Fibroblast of lung (primary cell): Measurements from ENCODE around the gene BCO2. TPM values are rescaled to one million over a fixed set of nuclear protein-coding genes. Genes with fewer than 3 reads are reported as not detected.

Experiments used
- DNase-seq, 2 donors: peaks; one replicate each; pipeline versions ENCODE4 v3.0.0 to v3.0.0-alpha.2; 2010; ENCODE audit warnings: low read depth in 2 of 2
- H2AFZ ChIP-seq: 2 replicates; pipeline ENCODE4 v1.5.1; 2012; ENCODE audit warnings: low read length, control low read depth, inconsistent platforms
- H3K27ac ChIP-seq: 2 replicates; pipeline ENCODE4 v1.5.1; 2011; ENCODE audit warnings: low read length, control low read depth; ENCODE audit not compliant: insufficient read depth
- H3K27me3 ChIP-seq: 2 replicates; pipeline ENCODE4 v1.5.1; 2011; ENCODE audit warnings: mild to moderate bottlenecking, low read length; ENCODE audit not compliant: control insufficient read depth, insufficient read depth
- H3K36me3 ChIP-seq: 2 replicates; pipeline ENCODE4 v1.5.1; 2011; ENCODE audit warnings: low read length; ENCODE audit not compliant: control insufficient read depth, insufficient read depth
- H3K4me1 ChIP-seq: 2 replicates; pipeline ENCODE4 v1.5.1; 2011; ENCODE audit warnings: low read length; ENCODE audit not compliant: control insufficient read depth, insufficient read depth; ENCODE audit errors: extremely low read depth
- H3K4me2 ChIP-seq: 2 replicates; pipeline ENCODE4 v1.5.1; 2011; ENCODE audit warnings: low read length, control low read depth; ENCODE audit not compliant: insufficient read depth; ENCODE audit errors: extremely low read depth
- H3K4me3 ChIP-seq, 4 experiments: fragments of 200-600 bp in 1 of 4; sonication (generic) in 1 of 4; replicated peaks in 1 of 4; 2 replicates each; pipeline ENCODE4 v1.5.1; 2011 to 2016; ENCODE audit warnings: low read length in 4 of 4, low read depth in 3 of 4, mild to moderate bottlenecking in 3 of 4, control low read depth in 2 of 4, inconsistent platforms in 1 of 4, mixed read lengths in 1 of 4; ENCODE audit not compliant: insufficient read depth in 1 of 4; ENCODE audit errors: control extremely low read depth in 1 of 4
- H3K79me2 ChIP-seq: 2 replicates; pipeline ENCODE4 v1.5.1; 2012; ENCODE audit warnings: mild to moderate bottlenecking, low read length, inconsistent platforms; ENCODE audit not compliant: control insufficient read depth, insufficient read depth
- H3K9ac ChIP-seq: 2 replicates; pipeline ENCODE4 v1.5.1; 2011; ENCODE audit warnings: mild to moderate bottlenecking, low read length, control low read depth; ENCODE audit not compliant: insufficient read depth
- H3K9me3 ChIP-seq: 2 replicates; pipeline ENCODE4 v1.5.1; 2012; ENCODE audit warnings: low read depth, low read length; ENCODE audit not compliant: control insufficient read depth, insufficient read depth
- H4K20me1 ChIP-seq: 2 replicates; pipeline ENCODE4 v1.5.1; 2011; ENCODE audit warnings: low read length; ENCODE audit not compliant: control insufficient read depth, insufficient read depth; ENCODE audit errors: extremely low read depth
- CTCF ChIP-seq, 2 donors: IDR thresholded peaks in 1 of 2; conservative IDR thresholded peaks in 1 of 2; 1 replicate in 1 of 2; 2 replicates in 1 of 2; pipeline ENCODE4 v1.5.1; 2011 to 2012; ENCODE audit warnings: low read length in 2 of 2, control low read depth in 1 of 2, inconsistent platforms in 1 of 2, low read depth in 1 of 2, mild to moderate bottlenecking in 1 of 2
- EZH2 ChIP-seq: IDR thresholded peaks from 2 replicates; pipeline ENCODE4 v1.5.1; 2012; ENCODE audit warnings: low read length, control low read depth, mild to moderate bottlenecking; ENCODE audit errors: missing control alignments
- polyA plus RNA-seq, 2 donors: library from polyadenylated mRNA; depleted of rRNA in 1 of 2; stranded (reverse) in 1 of 2; unstranded in 1 of 2; fragments of >200 nt; gene quantifications; 2 replicates each; pipeline ENCODE4 v1.2.1, GENCODE V29; 2011 to 2012; ENCODE audit warnings: missing spikeins in 1 of 2
- total RNA-seq: library from RNA; depleted of rRNA; stranded (reverse); fragments of >200 nt; gene quantifications from 2 replicates; pipeline ENCODE4 v1.2.1, GENCODE V29; 2014

BCO2 gene
- total and polyA plus RNA-seq, 2 donors (not counting 1 experiment from before 2014, with no cell fraction given), result 0.42 to 2.1 TPM

- Histone ChIP-seq H4K20me1 (no peaks in the 10 kb centered on the region), H3K4me3 (no peak overlapping the region), H3K36me3 (peaks cover 2% of the 10 kb centered on the region), H3K4me2 (no peak overlapping the region), H3K79me2 (peaks cover 25% of the 10 kb centered on the region), H2AFZ (no peak overlapping the region), H3K27me3 (no peaks in the 10 kb centered on the region), H3K4me1 (peaks cover 7% of the 10 kb centered on the region), H3K9me3 (no peaks in the 10 kb centered on the region), H3K9ac (no peak overlapping the region), H3K27ac (no peak overlapping the region)
- no peak for TF ChIP-seq EZH2
- no peak for TF ChIP-seq CTCF (conservative IDR thresholded peaks at IDR 0.05 in 1 of 2, IDR thresholded peaks at IDR 0.05 in 1 of 2; ENCODE audit: low read depth in 1 of 2, low read length in 2 of 2)
- DNase-seq, result no peak
These were observed 53.8 kb downstream of the BCO2 start for GRCh38 chr11:112229159-112229558.

GRCh38 chr11:112229746-112230433 lies 54.6 kb downstream of the BCO2 start:
- Histone ChIP-seq H3K9ac (no peak overlapping the region), H3K79me2 (peaks cover 25% of the 10 kb centered on the region), H3K4me2 (no peak overlapping the region), H3K36me3 (peaks cover 2% of the 10 kb centered on the region), H2AFZ (no peak overlapping the region), H3K9me3 (no peaks in the 10 kb centered on the region), H3K4me3 (no peak overlapping the region), H3K27me3 (no peaks in the 10 kb centered on the region), H4K20me1 (no peaks in the 10 kb centered on the region), H3K27ac (peak overlapping the region; percentile 28), H3K4me1 (peaks cover 7% of the 10 kb centered on the region)
- DNase-seq, result peak; percentile 75 to 95
- TF ChIP-seq EZH2 (no peak), CTCF (conservative IDR thresholded peaks at IDR 0.05 in 1 of 2, IDR thresholded peaks at IDR 0.05 in 1 of 2; ENCODE audit: low read depth in 1 of 2, low read length in 2 of 2) (no peak)

GRCh38 chr11:112231952-112232351 lies 56.6 kb downstream of the BCO2 start:
- Histone ChIP-seq H3K79me2 (peaks cover 18% of the 10 kb centered on the region), H3K4me2 (no peak overlapping the region), H2AFZ (no peak overlapping the region), H3K36me3 (peaks cover 3% of the 10 kb centered on the region), H3K9ac (no peak overlapping the region), H3K9me3 (no peaks in the 10 kb centered on the region), H3K4me3 (no peak overlapping the region), H4K20me1 (no peaks in the 10 kb centered on the region), H3K27ac (no peak overlapping the region), H3K27me3 (no peaks in the 10 kb centered on the region), H3K4me1 (peaks cover 7% of the 10 kb centered on the region)
- TF ChIP-seq CTCF (conservative IDR thresholded peaks at IDR 0.05 in 1 of 2, IDR thresholded peaks at IDR 0.05 in 1 of 2; ENCODE audit: low read depth in 1 of 2, low read length in 2 of 2) (no peak), EZH2 (no peak)
- DNase-seq, result no peak
